GM21515 (cell line): ENCODE results near the gene SINHCAF.
A peak's percentile ranks its signal among the peaks of the same experiment; 100 is the strongest.
"Not testable (repeated sequence)": the region's sequence is repeated elsewhere in the genome, so short reads cannot be mapped to it uniquely, and the experiment has no call there.

Source experiments
- ATAC-seq: cut with Tn5 transposase; IDR thresholded peaks from one replicate; pipeline ENCODE4 v1.9.1; 2021; ENCODE audit not compliant: unreplicated experiment

The SINHCAF gene

GRCh38 chr12:31265722-31266121 is 60.2 kb downstream of the SINHCAF start:
- no peak for ATAC-seq

- ATAC-seq = no peak
These were observed 62.3 kb downstream of the SINHCAF start for GRCh38 chr12:31263661-31264060.

- ATAC-seq = no peak
These were observed 64.2 kb downstream of the SINHCAF start for GRCh38 chr12:31261744-31262143.

GRCh38 chr12:31260840-31261239 is 65.1 kb downstream of the SINHCAF start:
- ATAC-seq = no peak

- no peak for ATAC-seq
These were observed 66.6 kb downstream of the SINHCAF start for GRCh38 chr12:31259136-31259886.

GRCh38 chr12:31257784-31258183 is 68.2 kb downstream of the SINHCAF start:
- no peak for ATAC-seq

- not testable (repeated sequence) for ATAC-seq
These were observed 74.0 kb downstream of the SINHCAF start for GRCh38 chr12:31251707-31252611.

- ATAC-seq = no peak
These were observed 75.8 kb downstream of the SINHCAF start for GRCh38 chr12:31250179-31250578.

GRCh38 chr12:31249356-31249755 is 76.6 kb downstream of the SINHCAF start:
- no peak for ATAC-seq

- no peak for ATAC-seq
These were observed 77.1 kb downstream of the SINHCAF start for GRCh38 chr12:31248815-31249214.

- no peak for ATAC-seq
These were observed 77.6 kb downstream of the SINHCAF start for GRCh38 chr12:31248337-31248736.

GRCh38 chr12:31246470-31246850 is 79.5 kb downstream of the SINHCAF start:
- no peak for ATAC-seq

- ATAC-seq = no peak
These were observed 80.0 kb downstream of the SINHCAF start for GRCh38 chr12:31245822-31246469.

GRCh38 chr12:31242418-31242817 is 83.5 kb downstream of the SINHCAF start:
- not testable (repeated sequence) for ATAC-seq

GRCh38 chr12:31238764-31239387 is 87.1 kb downstream of the SINHCAF start:
- peak; percentile 84 for ATAC-seq

- ATAC-seq = peak; percentile 23
These were observed 87.6 kb downstream of the SINHCAF start for GRCh38 chr12:31238333-31238732.

GRCh38 chr12:31236998-31237637 is 88.8 kb downstream of the SINHCAF start:
- ATAC-seq = no peak

- ATAC-seq = no peak
These were observed 90.0 kb downstream of the SINHCAF start for GRCh38 chr12:31235868-31236395.

- ATAC-seq = no peak
These were observed 90.7 kb downstream of the SINHCAF start for GRCh38 chr12:31234955-31235867.
